ENCODE measurements around the gene LPIN1. TPM values are rescaled to one million over a fixed set of nuclear protein-coding genes. Genes with fewer than 3 reads are reported as not detected.

LPIN1 gene
- total RNA-seq, 2 experiments from 2014 or later = 115 to 128 TPM

- ChIA-PET CTCF (interaction anchor here (0.7 to 1.9 kb wide), 8 partner anchors 34 to 1203 kb away, joined by 3 to 7 read pairs (median 3); no protein-coding TSS in a partner anchor), POLR2A (interaction anchor here (0.8 to 1.8 kb wide), 7 partner anchors 216 to 1183 kb away, joined by 3 to 9 read pairs (median 4); partner anchors contain the start of gene TRIB2)
- peak overlapping the region; percentile 42 for H3K4me3 ChIP-seq (ENCODE audit: low read length)
- Mint-ChIP-seq H3K36me3 (ENCODE audit: low read depth) (peaks cover 34% of the 10 kb centered on the region), H3K27ac (peak overlapping the region; percentile 34), H3K4me1 (ENCODE audit: low read depth) (peaks cover 37% of the 10 kb centered on the region), H3K9me3 (no peaks in the 10 kb centered on the region), H3K4me3 (peak overlapping the region; percentile 82), H3K27me3 (no peaks in the 10 kb centered on the region)
- H3K9me3 ChIP-seq (ENCODE audit: control insufficient read depth in 1 of 2, insufficient read depth in 1 of 2, low read length in 2 of 2) = peaks cover 3 to 4% of the 10 kb centered on the region in 2 experiments
- H3K27me3 ChIP-seq (ENCODE audit: control insufficient read depth in 1 of 2, insufficient read depth in 2 of 2, low read length in 2 of 2) = no peaks in the 10 kb centered on the region
- ATAC-seq (ENCODE audit: poor library complexity) (peak; percentile 38), DNase-seq (peak; percentile 50 to 81 (median 60))
- H3K27ac ChIP-seq (ENCODE audit: low read depth in 1 of 2, low read length in 2 of 2) = peak overlapping the region in 1 of 2 donors; percentile 6
- TF ChIP-seq, protein P1, sequence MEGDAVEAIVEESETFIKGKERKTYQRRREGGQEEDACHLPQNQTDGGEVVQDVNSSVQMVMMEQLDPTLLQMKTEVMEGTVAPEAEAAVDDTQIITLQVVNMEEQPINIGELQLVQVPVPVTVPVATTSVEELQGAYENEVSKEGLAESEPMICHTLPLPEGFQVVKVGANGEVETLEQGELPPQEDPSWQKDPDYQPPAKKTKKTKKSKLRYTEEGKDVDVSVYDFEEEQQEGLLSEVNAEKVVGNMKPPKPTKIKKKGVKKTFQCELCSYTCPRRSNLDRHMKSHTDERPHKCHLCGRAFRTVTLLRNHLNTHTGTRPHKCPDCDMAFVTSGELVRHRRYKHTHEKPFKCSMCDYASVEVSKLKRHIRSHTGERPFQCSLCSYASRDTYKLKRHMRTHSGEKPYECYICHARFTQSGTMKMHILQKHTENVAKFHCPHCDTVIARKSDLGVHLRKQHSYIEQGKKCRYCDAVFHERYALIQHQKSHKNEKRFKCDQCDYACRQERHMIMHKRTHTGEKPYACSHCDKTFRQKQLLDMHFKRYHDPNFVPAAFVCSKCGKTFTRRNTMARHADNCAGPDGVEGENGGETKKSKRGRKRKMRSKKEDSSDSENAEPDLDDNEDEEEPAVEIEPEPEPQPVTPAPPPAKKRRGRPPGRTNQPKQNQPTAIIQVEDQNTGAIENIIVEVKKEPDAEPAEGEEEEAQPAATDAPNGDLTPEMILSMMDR (IDR thresholded peaks at IDR 0.05) = peak; percentile 68
- intact Hi-C loops (cut with DNase I, micrococcal nuclease) = loop anchor here (1.0 to 2.0 kb wide), 4 partner anchors 887 to 1178 kb away; partner anchors contain the start of gene TRIB2 (in 1 of the 2)
- peaks cover 20% of the 10 kb centered on the region for H3K4me1 ChIP-seq (ENCODE audit: insufficient read depth, low read length)
- H3K36me3 ChIP-seq (ENCODE audit: insufficient read depth, low read length) = peaks cover 23% of the 10 kb centered on the region
Observed at GRCh38 chr2:11829324-11829946, 83.0 kb downstream of the LPIN1 start.

DNA sequence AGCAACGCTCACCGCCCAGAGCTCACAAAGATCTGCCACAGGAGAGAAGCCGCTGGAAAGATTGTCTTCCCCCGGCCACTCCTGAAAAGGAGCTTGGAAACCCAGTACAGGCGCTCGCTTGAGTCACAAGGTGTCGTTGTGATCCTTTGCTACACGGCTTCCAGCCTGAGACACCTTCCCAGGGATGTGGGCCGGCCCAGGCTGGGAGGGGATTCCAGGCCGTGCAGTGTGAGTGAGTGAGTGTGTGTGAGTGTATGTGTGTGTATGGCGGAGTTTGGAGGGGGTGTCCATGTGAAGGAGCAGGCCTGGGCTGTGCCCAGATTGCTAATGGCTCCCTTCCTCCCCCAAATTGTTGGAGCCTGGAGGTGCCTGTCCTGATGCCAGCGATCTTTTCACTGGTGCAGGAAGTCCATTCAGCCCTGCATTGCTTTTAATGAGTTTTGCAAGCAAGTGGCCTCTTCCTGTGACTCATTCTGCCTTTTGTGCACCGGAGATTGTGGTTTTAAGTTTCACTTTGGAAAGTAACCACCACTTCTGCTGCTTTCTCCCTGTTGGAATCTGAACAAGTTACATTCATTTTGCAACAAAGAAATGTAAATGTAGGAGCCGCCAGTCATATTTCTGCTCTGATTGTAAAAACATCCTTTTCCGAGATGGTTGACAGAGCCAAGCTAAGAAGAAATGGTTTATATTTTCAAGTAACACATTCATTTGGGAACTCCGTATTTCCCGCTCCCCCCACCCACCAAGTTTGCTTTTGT, 83.7 kb downstream of the LPIN1 start:
- H3K4me3 Mint-ChIP-seq = peak overlapping the region; percentile 82
- intact Hi-C loops (cut with DNase I, micrococcal nuclease) = loop anchor here (1.0 to 2.0 kb wide), 5 partner anchors 887 to 1177 kb away; partner anchors contain the start of gene TRIB2 (in 1 of the 2)
- no peaks in the 10 kb centered on the region for H3K27me3 Mint-ChIP-seq
- ChIA-PET CTCF (interaction anchor here (0.9 to 1.9 kb wide), 3 partner anchors 92 to 1177 kb away, joined by 3 to 7 read pairs (median 3); no protein-coding TSS in a partner anchor), POLR2A (interaction anchor here (0.6 to 1.8 kb wide), 6 partner anchors 215 to 1182 kb away, joined by 3 to 5 read pairs (median 4); partner anchors contain the start of gene TRIB2)
- peak overlapping the region in 1 of 2 donors; percentile 6 for H3K27ac ChIP-seq (ENCODE audit: low read depth in 1 of 2, low read length in 2 of 2)
- peak overlapping the region; percentile 42 for H3K4me3 ChIP-seq (ENCODE audit: low read length)
- H3K27me3 ChIP-seq (ENCODE audit: control insufficient read depth in 1 of 2, insufficient read depth in 2 of 2, low read length in 2 of 2) = no peaks in the 10 kb centered on the region
- peaks cover 7 to 8% of the 10 kb centered on the region in 2 experiments for H3K9me3 ChIP-seq (ENCODE audit: control insufficient read depth in 1 of 2, insufficient read depth in 1 of 2, low read length in 2 of 2)
- H3K9me3 Mint-ChIP-seq = no peaks in the 10 kb centered on the region
- ATAC-seq (ENCODE audit: poor library complexity) (peak; percentile 77), DNase-seq (peak; percentile 4 to 85 (median 32))
- peaks cover 18% of the 10 kb centered on the region for H3K36me3 ChIP-seq (ENCODE audit: insufficient read depth, low read length)
- TF ChIP-seq, protein P1 (IDR thresholded peaks at IDR 0.05) = no peak
- peaks cover 27% of the 10 kb centered on the region for H3K36me3 Mint-ChIP-seq (ENCODE audit: low read depth)
- peaks cover 20% of the 10 kb centered on the region for H3K4me1 ChIP-seq (ENCODE audit: insufficient read depth, low read length)
- H3K4me1 Mint-ChIP-seq (ENCODE audit: low read depth) = peaks cover 37% of the 10 kb centered on the region
- peak overlapping the region; percentile 34 for H3K27ac Mint-ChIP-seq

DNA sequence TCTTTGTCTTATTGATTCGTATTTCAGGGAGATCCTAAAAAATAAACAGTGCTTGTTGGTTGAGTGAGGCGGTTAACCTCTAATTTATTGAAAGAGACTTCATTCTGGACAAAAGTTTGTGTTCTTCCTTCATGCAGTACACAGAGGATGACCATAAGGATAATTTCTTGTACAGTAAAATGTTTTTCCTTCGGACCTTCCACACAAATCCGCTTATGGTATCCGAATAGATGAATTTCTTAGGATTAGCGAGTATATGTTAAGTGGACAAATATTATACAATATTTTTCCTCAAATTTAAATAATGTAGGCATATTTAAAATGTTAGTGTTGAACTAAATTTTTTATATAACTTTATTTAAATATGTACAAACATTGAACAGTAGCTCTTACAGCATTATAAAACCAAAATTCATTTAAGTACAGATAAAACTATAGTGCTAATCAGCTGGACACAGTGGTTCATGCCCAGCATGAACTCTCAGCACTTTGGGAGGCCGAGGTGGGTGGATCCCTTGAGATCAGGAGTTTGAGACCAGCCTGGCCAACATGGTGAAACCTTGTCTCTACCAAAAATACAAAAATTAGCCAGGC, 84.4 kb downstream of the LPIN1 start:
- peaks cover 7 to 8% of the 10 kb centered on the region in 2 experiments for H3K9me3 ChIP-seq (ENCODE audit: control insufficient read depth in 1 of 2, insufficient read depth in 1 of 2, low read length in 2 of 2)
- Mint-ChIP-seq H3K27me3 (no peaks in the 10 kb centered on the region), H3K9me3 (no peaks in the 10 kb centered on the region), H3K36me3 (ENCODE audit: low read depth) (peaks cover 20% of the 10 kb centered on the region), H3K4me3 (peak overlapping the region; percentile 82), H3K4me1 (ENCODE audit: low read depth) (peaks cover 37% of the 10 kb centered on the region), H3K27ac (peak overlapping the region; percentile 34)
- TF ChIP-seq, protein P1 (IDR thresholded peaks at IDR 0.05) = no peak
- peaks cover 20% of the 10 kb centered on the region for H3K4me1 ChIP-seq (ENCODE audit: insufficient read depth, low read length)
- H3K4me3 ChIP-seq (ENCODE audit: low read length) = peak overlapping the region; percentile 42
- no peak overlapping the region for H3K27ac ChIP-seq (ENCODE audit: low read depth in 1 of 2, low read length in 2 of 2)
- intact Hi-C loops (cut with DNase I, micrococcal nuclease) = loop anchor here in 1 of 2 experiments (2.0 kb wide), 1 partner anchor 890 kb away; no protein-coding TSS in a partner anchor
- ATAC-seq (ENCODE audit: poor library complexity) (no peak), DNase-seq (no peak)
- POLR2A ChIA-PET = interaction anchor here (0.8 to 1.8 kb wide), 3 partner anchors 658 to 885 kb away, joined by 3 to 5 read pairs (median 4); partner anchors contain the start of gene TRIB2
- CTCF ChIA-PET = interaction anchor here (1.9 kb wide), 1 partner anchor 1176 kb away, joined by 7 read pairs; no protein-coding TSS in a partner anchor
- no peaks in the 10 kb centered on the region for H3K27me3 ChIP-seq (ENCODE audit: control insufficient read depth in 1 of 2, insufficient read depth in 2 of 2, low read length in 2 of 2)
- H3K36me3 ChIP-seq (ENCODE audit: insufficient read depth, low read length) = peaks cover 11% of the 10 kb centered on the region

Data from CD4-positive, alpha-beta T cell (primary cell).